Measurements from ENCODE around the gene GBF1. TPM values are rescaled to one million over a fixed set of nuclear protein-coding genes. Genes with fewer than 3 reads are reported as not detected.

Gene GBF1
- total RNA-seq, 1 donor from 2014 or later = 71.6 TPM

DNA sequence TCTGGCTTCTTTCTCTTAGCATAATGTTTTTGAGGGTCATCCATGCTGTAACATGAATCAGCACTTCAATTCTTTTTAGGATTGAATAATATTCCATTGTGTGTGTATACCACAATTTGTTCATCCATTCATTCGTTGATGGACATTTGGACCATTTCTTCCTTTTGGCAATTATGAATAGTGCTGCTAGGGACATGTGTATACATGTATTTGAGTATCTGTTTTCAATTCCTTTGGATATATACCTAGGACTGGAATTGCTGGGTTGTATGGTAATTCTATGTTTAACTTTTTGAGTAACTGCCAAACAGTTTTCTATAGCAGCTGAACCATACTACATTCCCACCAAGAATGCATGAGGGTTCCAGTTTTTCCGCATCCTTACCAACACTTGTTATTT is 39.2 kb downstream of the GBF1 start:
- Mint-ChIP-seq H3K4me1 (ENCODE audit: low read depth, unreplicated experiment) (peaks cover 49% of the 10 kb centered on the region), H3K9me3 (ENCODE audit: unreplicated experiment) (peaks cover 8% of the 10 kb centered on the region), H3K4me3 (ENCODE audit: unreplicated experiment) (no peak overlapping the region), H3K27me3 (ENCODE audit: unreplicated experiment) (peaks cover 7% of the 10 kb centered on the region), H3K36me3 (ENCODE audit: unreplicated experiment) (no peaks in the 10 kb centered on the region), H3K27ac (ENCODE audit: unreplicated experiment) (no peak overlapping the region)
- TF ChIP-seq, protein P1, sequence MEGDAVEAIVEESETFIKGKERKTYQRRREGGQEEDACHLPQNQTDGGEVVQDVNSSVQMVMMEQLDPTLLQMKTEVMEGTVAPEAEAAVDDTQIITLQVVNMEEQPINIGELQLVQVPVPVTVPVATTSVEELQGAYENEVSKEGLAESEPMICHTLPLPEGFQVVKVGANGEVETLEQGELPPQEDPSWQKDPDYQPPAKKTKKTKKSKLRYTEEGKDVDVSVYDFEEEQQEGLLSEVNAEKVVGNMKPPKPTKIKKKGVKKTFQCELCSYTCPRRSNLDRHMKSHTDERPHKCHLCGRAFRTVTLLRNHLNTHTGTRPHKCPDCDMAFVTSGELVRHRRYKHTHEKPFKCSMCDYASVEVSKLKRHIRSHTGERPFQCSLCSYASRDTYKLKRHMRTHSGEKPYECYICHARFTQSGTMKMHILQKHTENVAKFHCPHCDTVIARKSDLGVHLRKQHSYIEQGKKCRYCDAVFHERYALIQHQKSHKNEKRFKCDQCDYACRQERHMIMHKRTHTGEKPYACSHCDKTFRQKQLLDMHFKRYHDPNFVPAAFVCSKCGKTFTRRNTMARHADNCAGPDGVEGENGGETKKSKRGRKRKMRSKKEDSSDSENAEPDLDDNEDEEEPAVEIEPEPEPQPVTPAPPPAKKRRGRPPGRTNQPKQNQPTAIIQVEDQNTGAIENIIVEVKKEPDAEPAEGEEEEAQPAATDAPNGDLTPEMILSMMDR (IDR thresholded peaks at IDR 0.05; ENCODE audit: partially characterized antibody, unreplicated experiment) = no peak
- no peak for DNase-seq

DNA sequence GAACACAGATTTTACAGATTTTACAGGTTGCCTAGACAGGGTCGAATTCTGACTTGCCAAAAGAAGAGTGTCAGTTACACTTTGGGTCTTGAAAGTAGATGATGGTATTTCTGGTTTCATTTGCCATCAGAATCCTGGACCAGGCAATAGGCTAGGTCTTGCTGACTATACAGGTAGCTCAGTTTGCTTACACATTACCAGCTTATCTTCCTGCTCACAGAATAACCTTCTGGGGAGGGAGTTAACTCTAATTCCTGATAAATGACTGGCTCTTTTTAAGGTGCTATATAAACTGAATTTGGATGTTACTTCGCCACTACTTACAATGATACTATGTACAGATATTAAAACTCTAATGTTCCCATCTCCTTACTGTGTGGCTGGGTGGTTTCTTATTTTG is 39.8 kb downstream of the GBF1 start:
- no peak for DNase-seq
- Mint-ChIP-seq H3K9me3 (ENCODE audit: unreplicated experiment) (peaks cover 8% of the 10 kb centered on the region), H3K4me3 (ENCODE audit: unreplicated experiment) (no peak overlapping the region), H3K27me3 (ENCODE audit: unreplicated experiment) (peaks cover 7% of the 10 kb centered on the region), H3K36me3 (ENCODE audit: unreplicated experiment) (no peaks in the 10 kb centered on the region), H3K4me1 (ENCODE audit: low read depth, unreplicated experiment) (peaks cover 43% of the 10 kb centered on the region), H3K27ac (ENCODE audit: unreplicated experiment) (no peak overlapping the region)
- TF ChIP-seq, protein P1 (IDR thresholded peaks at IDR 0.05; ENCODE audit: partially characterized antibody, unreplicated experiment) = no peak

- no peak for DNase-seq
- Mint-ChIP-seq H3K4me3 (ENCODE audit: unreplicated experiment) (peak overlapping the region; percentile 61), H3K27me3 (ENCODE audit: unreplicated experiment) (peaks cover under 1% of the 10 kb centered on the region), H3K4me1 (ENCODE audit: low read depth, unreplicated experiment) (peaks cover 37% of the 10 kb centered on the region), H3K9me3 (ENCODE audit: unreplicated experiment) (peaks cover under 1% of the 10 kb centered on the region), H3K27ac (ENCODE audit: unreplicated experiment) (no peak overlapping the region), H3K36me3 (ENCODE audit: unreplicated experiment) (no peaks in the 10 kb centered on the region)
- TF ChIP-seq, protein P1 (IDR thresholded peaks at IDR 0.05; ENCODE audit: partially characterized antibody, unreplicated experiment) = no peak
Observed at GRCh38 chr10:102286216-102286615, 40.9 kb downstream of the GBF1 start.

DNA sequence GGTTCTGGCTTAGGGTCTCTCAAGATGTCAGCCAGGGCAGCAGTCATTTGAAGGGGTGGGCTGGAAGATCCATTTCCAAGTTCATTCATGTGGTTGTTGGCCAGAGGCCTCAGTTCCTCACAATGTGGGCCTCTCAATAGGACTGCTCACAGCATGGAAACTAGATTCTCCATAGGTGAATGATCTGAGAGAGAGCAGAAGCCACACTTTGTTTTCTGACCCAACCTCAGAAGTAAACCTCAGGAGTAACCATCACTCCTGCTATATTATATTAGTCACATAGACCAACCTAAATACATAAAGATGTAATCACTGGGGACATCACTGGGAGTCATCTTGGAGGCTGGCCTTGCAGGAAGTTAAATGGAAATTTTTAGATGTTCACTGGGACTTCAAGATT is 42.2 kb downstream of the GBF1 start:
- TF ChIP-seq, protein P1 (IDR thresholded peaks at IDR 0.05; ENCODE audit: partially characterized antibody, unreplicated experiment) = no peak
- no peak overlapping the region for H3K4me3 Mint-ChIP-seq (ENCODE audit: unreplicated experiment)
- no peak overlapping the region for H3K27ac Mint-ChIP-seq (ENCODE audit: unreplicated experiment)
- no peaks in the 10 kb centered on the region for H3K27me3 Mint-ChIP-seq (ENCODE audit: unreplicated experiment)
- DNase-seq = no peak
- no peaks in the 10 kb centered on the region for H3K9me3 Mint-ChIP-seq (ENCODE audit: unreplicated experiment)
- peaks cover 39% of the 10 kb centered on the region for H3K4me1 Mint-ChIP-seq (ENCODE audit: low read depth, unreplicated experiment)
- no peaks in the 10 kb centered on the region for H3K36me3 Mint-ChIP-seq (ENCODE audit: unreplicated experiment)

DNA sequence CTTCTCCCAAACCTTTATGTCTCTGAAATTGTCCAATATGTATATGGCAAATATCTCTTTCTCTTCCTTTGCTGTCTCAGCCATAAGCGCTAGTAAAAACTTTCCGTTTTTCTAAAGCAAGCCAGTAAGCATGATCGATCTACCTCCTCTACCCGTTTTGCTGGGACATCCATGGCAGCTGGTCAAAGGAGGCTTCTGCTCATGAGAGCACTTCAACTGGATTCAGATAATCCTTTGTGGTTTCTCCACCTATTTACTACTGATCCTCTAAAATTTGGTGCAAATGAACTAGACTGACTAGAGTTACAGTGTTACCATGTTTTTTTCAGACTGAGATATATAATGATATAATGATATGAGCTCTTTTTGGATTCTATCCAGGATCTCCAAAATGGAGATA is 42.7 kb downstream of the GBF1 start:
- no peaks in the 10 kb centered on the region for H3K9me3 Mint-ChIP-seq (ENCODE audit: unreplicated experiment)
- no peak overlapping the region for H3K4me3 Mint-ChIP-seq (ENCODE audit: unreplicated experiment)
- peaks cover 35% of the 10 kb centered on the region for H3K4me1 Mint-ChIP-seq (ENCODE audit: low read depth, unreplicated experiment)
- no peaks in the 10 kb centered on the region for H3K27me3 Mint-ChIP-seq (ENCODE audit: unreplicated experiment)
- TF ChIP-seq, protein P1 (IDR thresholded peaks at IDR 0.05; ENCODE audit: partially characterized antibody, unreplicated experiment) = no peak
- no peak overlapping the region for H3K27ac Mint-ChIP-seq (ENCODE audit: unreplicated experiment)
- DNase-seq = no peak
- H3K36me3 Mint-ChIP-seq (ENCODE audit: unreplicated experiment) = no peaks in the 10 kb centered on the region

Data from glutamatergic neuron (in vitro differentiated cells).